Tibial nerve (tissue), 4 donors: ENCODE results near the gene TMEM233. TPM values are rescaled to one million over a fixed set of nuclear protein-coding genes. Genes with fewer than 3 reads are reported as not detected.
A peak's percentile ranks its signal among the peaks of the same experiment; 100 is the strongest.

Source experiments
- DNase-seq, 2 donors: peaks; one replicate each; pipeline ENCODE4 v3.0.0-alpha.2; 2019; ENCODE audit warnings: low spot score in 2 of 2
- H3K27ac ChIP-seq, 4 donors: fragments of 200-600 bp; sonication (generic) in 3 of 4; one replicate each; pipeline ENCODE4 v1.5.1; 2017 to 2019; ENCODE audit warnings: mild to moderate bottlenecking in 1 of 4
- H3K27me3 ChIP-seq, 2 donors: fragments of 200-600 bp; sonication (generic) in 1 of 2; one replicate each; pipeline versions ENCODE4 v1.5.1 to v1.6.0; 2017 to 2019
- H3K36me3 ChIP-seq, 3 donors: fragments of 200-600 bp; sonication (generic); one replicate each; pipeline ENCODE4 v1.5.1; 2018 to 2019
- H3K4me1 ChIP-seq, 4 donors: fragments of 200-600 bp; sonication (generic) in 3 of 4; one replicate each; pipeline ENCODE4 v1.5.1; 2017 to 2019
- H3K4me3 ChIP-seq, 4 donors: fragments of 200-600 bp; sonication (generic) in 3 of 4; one replicate each; pipeline ENCODE4 v1.5.1; 2017 to 2019; ENCODE audit warnings: mild to moderate bottlenecking in 1 of 4, moderate library complexity in 1 of 4
- H3K9me3 ChIP-seq, 4 donors: fragments of 200-600 bp; sonication (generic) in 3 of 4; one replicate each; pipeline ENCODE4 v1.5.1; 2017 to 2019
- EP300 ChIP-seq, 2 donors: sonication (generic); formaldehyde crosslinking; IDR thresholded peaks; one replicate each; pipeline ENCODE4 v1.6.1; 2017; ENCODE audit warnings: antibody characterized with exemption in 2 of 2, mild to moderate bottlenecking in 1 of 2
- POLR2A ChIP-seq, 2 donors: fragments of 450-650 bp; IDR thresholded peaks; one replicate each; pipeline ENCODE4 v1.6.1; 2017; ENCODE audit warnings: antibody characterized with exemption in 2 of 2, mild to moderate bottlenecking in 2 of 2, moderate library complexity in 2 of 2
- WGBS, 2 donors: methylation state at CpG; one replicate each; pipeline ENCODE4 v1.1.5; 2018; 5-methylcytosine and 5-hydroxymethylcytosine counted together
- total RNA-seq, 4 donors: library from RNA; depleted of rRNA; stranded (reverse); fragments of >200 nt; gene quantifications; one replicate each; pipeline ENCODE4 v1.1.0, GENCODE V29; 2016
- TF ChIP-seq, protein P1 (sequence below), 5 experiments: fragments of 200-600 bp in 3 of 5; fragments of 450-650 bp in 2 of 5; sonication (generic) in 3 of 5; IDR thresholded peaks; one replicate each; pipeline ENCODE4 v1.5.1; 2016 to 2019; ENCODE audit warnings: antibody characterized with exemption in 5 of 5, mild to moderate bottlenecking in 3 of 5, moderate library complexity in 2 of 5

Gene TMEM233
- total RNA-seq, 4 donors from 2014 or later = 0.21 to 0.59 (median 0.22) TPM; not detected in 1

DNA sequence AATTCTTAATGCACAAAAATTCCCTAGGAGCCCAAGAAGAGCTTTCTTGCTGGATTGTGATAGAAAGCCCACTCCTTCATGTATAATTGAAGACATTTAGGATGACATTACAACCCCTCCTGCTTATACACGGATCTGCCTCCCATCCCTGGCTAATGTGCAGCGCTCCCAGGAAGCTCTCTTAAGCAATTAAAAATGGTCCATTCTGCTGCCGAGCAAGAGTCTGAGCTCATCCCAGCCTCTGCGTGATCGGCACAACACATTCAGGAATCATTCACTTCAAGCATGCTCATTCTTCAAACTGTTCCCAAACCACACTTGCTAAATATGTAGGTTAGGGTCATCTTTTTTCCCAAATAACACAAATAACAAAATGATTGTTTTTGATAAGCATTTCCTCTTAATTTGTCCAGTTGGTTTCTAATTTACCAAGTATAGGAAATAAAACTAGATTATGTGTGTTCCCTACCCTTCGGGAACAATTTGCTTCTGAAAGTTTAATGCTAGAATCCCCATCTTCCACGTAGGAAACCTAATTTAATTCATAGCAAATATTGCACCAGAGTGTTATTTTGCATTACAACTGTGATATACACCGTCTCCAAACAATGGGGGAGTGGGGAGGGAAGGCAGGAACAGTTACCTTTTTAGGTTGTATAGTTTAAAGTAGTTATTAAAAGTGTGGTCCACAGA is 17.3 kb upstream of the TMEM233 start:
- TF ChIP-seq EP300 (IDR thresholded peaks at IDR 0.05) (no peak), POLR2A (IDR thresholded peaks at IDR 0.05) (no peak)
- TF ChIP-seq, protein P1, sequence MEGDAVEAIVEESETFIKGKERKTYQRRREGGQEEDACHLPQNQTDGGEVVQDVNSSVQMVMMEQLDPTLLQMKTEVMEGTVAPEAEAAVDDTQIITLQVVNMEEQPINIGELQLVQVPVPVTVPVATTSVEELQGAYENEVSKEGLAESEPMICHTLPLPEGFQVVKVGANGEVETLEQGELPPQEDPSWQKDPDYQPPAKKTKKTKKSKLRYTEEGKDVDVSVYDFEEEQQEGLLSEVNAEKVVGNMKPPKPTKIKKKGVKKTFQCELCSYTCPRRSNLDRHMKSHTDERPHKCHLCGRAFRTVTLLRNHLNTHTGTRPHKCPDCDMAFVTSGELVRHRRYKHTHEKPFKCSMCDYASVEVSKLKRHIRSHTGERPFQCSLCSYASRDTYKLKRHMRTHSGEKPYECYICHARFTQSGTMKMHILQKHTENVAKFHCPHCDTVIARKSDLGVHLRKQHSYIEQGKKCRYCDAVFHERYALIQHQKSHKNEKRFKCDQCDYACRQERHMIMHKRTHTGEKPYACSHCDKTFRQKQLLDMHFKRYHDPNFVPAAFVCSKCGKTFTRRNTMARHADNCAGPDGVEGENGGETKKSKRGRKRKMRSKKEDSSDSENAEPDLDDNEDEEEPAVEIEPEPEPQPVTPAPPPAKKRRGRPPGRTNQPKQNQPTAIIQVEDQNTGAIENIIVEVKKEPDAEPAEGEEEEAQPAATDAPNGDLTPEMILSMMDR (IDR thresholded peaks at IDR 0.05) = no peak
- WGBS, 2 donors = 67 to 68% methylated on average over 8 of the region's 8 CpGs

DNA sequence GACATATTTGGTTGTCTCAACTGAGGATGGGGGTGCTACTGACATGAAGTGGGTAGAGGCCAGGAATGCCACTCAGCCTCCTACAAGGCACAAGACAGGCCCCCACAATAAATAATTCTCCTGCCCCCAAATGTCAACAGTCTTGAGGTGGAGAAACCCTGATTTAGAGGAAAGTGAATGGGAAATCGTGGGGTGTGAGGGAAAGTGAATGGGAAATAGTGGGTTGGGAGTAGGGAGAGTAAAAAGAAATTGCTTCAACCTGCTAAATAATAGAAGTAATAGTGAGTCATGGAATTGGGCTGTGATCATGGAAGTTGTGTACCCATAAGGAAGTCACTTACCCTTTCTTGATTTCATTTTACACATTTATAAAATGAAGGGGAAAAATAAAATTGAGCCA is 16.7 kb upstream of the TMEM233 start:
- WGBS, 2 donors = 51 to 69% methylated on average over 1 of the region's 1 CpG
- no peak for DNase-seq
- TF ChIP-seq POLR2A (IDR thresholded peaks at IDR 0.05) (no peak), EP300 (IDR thresholded peaks at IDR 0.05) (no peak)
- TF ChIP-seq, protein P1 (IDR thresholded peaks at IDR 0.05) = no peak
- Histone ChIP-seq H3K4me3 (no peak overlapping the region), H3K27ac (no peak overlapping the region), H3K27me3 (no peaks in the 10 kb centered on the region), H3K4me1 (no peaks in the 10 kb centered on the region), H3K9me3 (no peaks in the 10 kb centered on the region), H3K36me3 (no peaks in the 10 kb centered on the region)

More for the DNA sequence above, 17.3 kb upstream of the TMEM233 start:
- no peaks in the 10 kb centered on the region for H3K27me3 ChIP-seq
- no peak for DNase-seq
- no peaks in the 10 kb centered on the region for H3K9me3 ChIP-seq
- H3K4me3 ChIP-seq = no peak overlapping the region
- H3K36me3 ChIP-seq = no peaks in the 10 kb centered on the region
- no peak overlapping the region for H3K27ac ChIP-seq
- no peaks in the 10 kb centered on the region for H3K4me1 ChIP-seq

DNA sequence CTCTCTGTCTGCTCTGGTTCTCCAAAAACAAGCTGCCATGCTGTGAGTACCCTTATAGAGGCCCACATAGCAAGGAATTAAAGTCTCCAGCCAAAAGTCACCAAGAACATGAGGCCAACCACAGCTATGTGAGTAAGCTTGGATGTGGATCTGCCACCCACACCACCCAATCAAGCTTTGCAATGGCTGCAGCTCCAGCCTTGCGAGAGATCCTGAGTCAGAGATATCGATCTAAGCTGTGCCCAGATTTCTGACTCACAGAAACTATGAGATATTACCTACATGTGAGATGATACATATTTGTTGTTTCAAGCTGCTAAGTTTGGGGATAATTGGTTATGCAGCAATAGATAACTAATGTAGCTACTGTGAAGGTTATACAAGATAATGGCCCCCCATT is 15.5 kb upstream of the TMEM233 start:
- 84 to 89% methylated on average over 2 of the region's 2 CpGs for WGBS, 2 donors
- no peaks in the 10 kb centered on the region for H3K36me3 ChIP-seq
- TF ChIP-seq, protein P1 (IDR thresholded peaks at IDR 0.05) = no peak
- no peak for TF ChIP-seq EP300 (IDR thresholded peaks at IDR 0.05)
- no peak for TF ChIP-seq POLR2A (IDR thresholded peaks at IDR 0.05)

DNA sequence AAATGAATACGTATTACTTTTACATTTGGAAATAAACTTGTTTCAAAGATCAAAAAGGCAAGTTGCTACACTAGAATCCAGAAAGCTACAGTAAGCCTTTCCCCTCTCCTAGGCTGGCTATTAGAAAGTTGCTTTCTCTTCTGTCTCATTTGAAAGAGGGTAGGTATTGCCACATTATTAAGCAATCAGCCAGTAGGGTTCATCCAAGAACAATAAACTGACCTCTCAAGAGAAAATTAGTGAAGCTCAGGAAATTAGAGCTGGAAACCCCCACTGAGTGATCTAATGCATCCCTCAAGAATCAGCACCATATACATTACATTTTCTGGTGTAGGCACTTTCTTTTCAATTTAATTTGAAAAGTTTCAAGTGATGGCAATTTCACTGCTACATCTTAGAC is 4.5 kb upstream of the TMEM233 start:
- H3K9me3 ChIP-seq = no peaks in the 10 kb centered on the region
- WGBS, 2 donors = 69 to 83% methylated on average over 1 of the region's 1 CpG
- DNase-seq = peak in 1 of 2 donors; percentile 13
- H3K36me3 ChIP-seq = no peaks in the 10 kb centered on the region
- no peak overlapping the region for H3K4me3 ChIP-seq
- no peak overlapping the region for H3K27ac ChIP-seq
- TF ChIP-seq POLR2A (IDR thresholded peaks at IDR 0.05) (no peak), EP300 (IDR thresholded peaks at IDR 0.05) (peak in 1 of 2 donors; percentile 45)
- TF ChIP-seq, protein P1 (IDR thresholded peaks at IDR 0.05) = no peak
- peaks cover 0 to 7% (median 0%) of the 10 kb centered on the region in 4 donors for H3K4me1 ChIP-seq
- H3K27me3 ChIP-seq = peaks cover 0 to 7% of the 10 kb centered on the region in 2 donors

More for the DNA sequence above, 15.5 kb upstream of the TMEM233 start:
- H3K27ac ChIP-seq = no peak overlapping the region
- H3K9me3 ChIP-seq = no peaks in the 10 kb centered on the region
- H3K27me3 ChIP-seq = no peaks in the 10 kb centered on the region
- no peak for DNase-seq
- H3K4me1 ChIP-seq = no peaks in the 10 kb centered on the region
- H3K4me3 ChIP-seq = no peak overlapping the region

DNA sequence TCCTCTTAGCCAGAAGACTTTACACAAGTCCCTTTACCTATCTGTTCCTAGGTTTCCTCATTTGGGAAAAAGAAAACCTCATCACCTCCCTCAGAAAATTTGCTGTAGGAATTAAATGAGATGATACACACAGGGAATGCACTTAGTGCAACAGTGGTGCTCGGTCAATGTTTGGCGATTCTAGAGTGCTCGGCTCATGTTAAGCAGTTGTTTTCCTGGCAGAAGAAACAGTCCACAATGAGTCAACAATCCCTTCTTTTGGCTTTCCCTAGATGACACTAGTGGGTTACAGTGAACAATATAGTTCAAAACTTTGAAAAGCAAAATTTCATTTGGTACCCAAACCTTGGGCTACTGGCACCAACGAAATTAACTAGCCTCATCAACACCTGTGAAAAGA is 3.9 kb upstream of the TMEM233 start:
- H3K27ac ChIP-seq = no peak overlapping the region
- H3K4me1 ChIP-seq = peaks cover 0 to 8% (median 0%) of the 10 kb centered on the region in 4 donors
- no peaks in the 10 kb centered on the region for H3K36me3 ChIP-seq
- 69 to 79% methylated on average over 4 of the region's 4 CpGs for WGBS, 2 donors
- DNase-seq = no peak
- no peak overlapping the region for H3K4me3 ChIP-seq
- H3K9me3 ChIP-seq = no peaks in the 10 kb centered on the region
- H3K27me3 ChIP-seq = peaks cover 0 to 13% of the 10 kb centered on the region in 2 donors
- no peak for TF ChIP-seq POLR2A (IDR thresholded peaks at IDR 0.05)
- no peak for TF ChIP-seq EP300 (IDR thresholded peaks at IDR 0.05)
- TF ChIP-seq, protein P1 (IDR thresholded peaks at IDR 0.05) = no peak
